Neuron (in vitro differentiated cells): Measurements from ENCODE around the gene PCDH9.
"Not testable (repeated sequence)": the region's sequence is repeated elsewhere in the genome, so short reads cannot be mapped to it uniquely, and the experiment has no call there.

Experiments used
- H2AFZ ChIP-seq: one replicate; pipeline ENCODE4 v1.6.1; 2013; ENCODE audit warnings: low read depth, mild to moderate bottlenecking, inconsistent platforms, low read length, moderate library complexity
- H3K27me3 ChIP-seq: one replicate; pipeline ENCODE4 v1.6.1; 2013; ENCODE audit warnings: low read length; ENCODE audit not compliant: insufficient read depth
- H3K36me3 ChIP-seq: one replicate; pipeline ENCODE4 v1.6.1; 2013; ENCODE audit warnings: low read length; ENCODE audit not compliant: insufficient read depth
- H3K4me1 ChIP-seq: one replicate; pipeline ENCODE4 v1.6.1; 2013; ENCODE audit warnings: low read length; ENCODE audit not compliant: insufficient read depth
- H3K4me3 ChIP-seq: 2 replicates; pipeline ENCODE4 v1.5.1; 2013; ENCODE audit warnings: mild to moderate bottlenecking, low read length, moderate library complexity
- H3K9me3 ChIP-seq: one replicate; pipeline ENCODE4 v1.6.1; 2013; ENCODE audit warnings: low read length

The PCDH9 gene

GRCh38 chr13:66312312-66313087 lies 917.6 kb downstream of the PCDH9 start:
- Histone ChIP-seq H2AFZ (no peak overlapping the region), H3K4me1 (no peaks in the 10 kb centered on the region), H3K9me3 (no peaks in the 10 kb centered on the region), H3K4me3 (no peak overlapping the region), H3K36me3 (no peaks in the 10 kb centered on the region), H3K27me3 (no peaks in the 10 kb centered on the region)

- Histone ChIP-seq H2AFZ (no peak overlapping the region), H3K27me3 (no peaks in the 10 kb centered on the region), H3K4me1 (no peaks in the 10 kb centered on the region), H3K4me3 (no peak overlapping the region), H3K36me3 (no peaks in the 10 kb centered on the region), H3K9me3 (no peaks in the 10 kb centered on the region)
These were observed 924.0 kb downstream of the PCDH9 start for GRCh38 chr13:66305961-66306617.

- Histone ChIP-seq H2AFZ (no peak overlapping the region), H3K27me3 (no peaks in the 10 kb centered on the region), H3K4me3 (no peak overlapping the region), H3K4me1 (peaks cover 2% of the 10 kb centered on the region), H3K9me3 (no peaks in the 10 kb centered on the region), H3K36me3 (no peaks in the 10 kb centered on the region)
These were observed 928.7 kb downstream of the PCDH9 start for GRCh38 chr13:66301482-66301881.

- Histone ChIP-seq H3K4me3 (no peak overlapping the region), H3K36me3 (no peaks in the 10 kb centered on the region), H3K27me3 (no peaks in the 10 kb centered on the region), H3K9me3 (no peaks in the 10 kb centered on the region), H3K4me1 (peaks cover 2% of the 10 kb centered on the region), H2AFZ (no peak overlapping the region)
These were observed 929.1 kb downstream of the PCDH9 start for GRCh38 chr13:66301006-66301405.

GRCh38 chr13:66296875-66297274 lies 933.3 kb downstream of the PCDH9 start:
- Histone ChIP-seq H3K4me3 (no peak overlapping the region), H3K9me3 (no peaks in the 10 kb centered on the region), H3K27me3 (no peaks in the 10 kb centered on the region), H3K36me3 (no peaks in the 10 kb centered on the region), H3K4me1 (peaks cover 2% of the 10 kb centered on the region), H2AFZ (no peak overlapping the region)

GRCh38 chr13:66296328-66296727 lies 933.8 kb downstream of the PCDH9 start:
- Histone ChIP-seq H3K4me1 (peaks cover 2% of the 10 kb centered on the region), H3K36me3 (no peaks in the 10 kb centered on the region), H3K27me3 (no peaks in the 10 kb centered on the region), H3K4me3 (no peak overlapping the region), H2AFZ (no peak overlapping the region), H3K9me3 (no peaks in the 10 kb centered on the region)

GRCh38 chr13:66286806-66287205 lies 943.3 kb downstream of the PCDH9 start:
- not testable (repeated sequence) for H3K9me3 ChIP-seq, H3K4me3 ChIP-seq, H2AFZ ChIP-seq, H3K4me1 ChIP-seq, H3K36me3 ChIP-seq, H3K27me3 ChIP-seq

GRCh38 chr13:66275416-66275815 lies 954.7 kb downstream of the PCDH9 start:
- no peaks in the 10 kb centered on the region for H3K36me3 ChIP-seq
- peaks cover 13% of the 10 kb centered on the region for H3K9me3 ChIP-seq
- H3K4me3 ChIP-seq = no peak overlapping the region
- H3K27me3 ChIP-seq = no peaks in the 10 kb centered on the region
- H3K4me1 ChIP-seq = peaks cover 4% of the 10 kb centered on the region
- H2AFZ ChIP-seq = no peak overlapping the region

- no peak overlapping the region for H2AFZ ChIP-seq
- peaks cover 4% of the 10 kb centered on the region for H3K4me1 ChIP-seq
- H3K36me3 ChIP-seq = no peaks in the 10 kb centered on the region
- H3K9me3 ChIP-seq = peaks cover 13% of the 10 kb centered on the region
- H3K27me3 ChIP-seq = no peaks in the 10 kb centered on the region
- no peak overlapping the region for H3K4me3 ChIP-seq
These were observed 957.1 kb downstream of the PCDH9 start for GRCh38 chr13:66273011-66273410.

GRCh38 chr13:66266761-66267160 lies 963.4 kb downstream of the PCDH9 start:
- Histone ChIP-seq H3K4me3 (no peak overlapping the region), H3K9me3 (no peaks in the 10 kb centered on the region), H2AFZ (no peak overlapping the region), H3K27me3 (no peaks in the 10 kb centered on the region), H3K4me1 (peaks cover 22% of the 10 kb centered on the region), H3K36me3 (no peaks in the 10 kb centered on the region)

GRCh38 chr13:66266348-66266747 lies 963.8 kb downstream of the PCDH9 start:
- Histone ChIP-seq H3K4me3 (no peak overlapping the region), H3K9me3 (no peaks in the 10 kb centered on the region), H3K36me3 (no peaks in the 10 kb centered on the region), H3K4me1 (peaks cover 22% of the 10 kb centered on the region), H2AFZ (no peak overlapping the region), H3K27me3 (no peaks in the 10 kb centered on the region)

GRCh38 chr13:66265371-66265770 lies 964.8 kb downstream of the PCDH9 start:
- H3K27me3 ChIP-seq = no peaks in the 10 kb centered on the region
- no peaks in the 10 kb centered on the region for H3K36me3 ChIP-seq
- H3K4me3 ChIP-seq = peak overlapping the region; percentile 36
- peak overlapping the region; percentile 42 for H2AFZ ChIP-seq
- peaks cover 22% of the 10 kb centered on the region for H3K4me1 ChIP-seq
- H3K9me3 ChIP-seq = no peaks in the 10 kb centered on the region

- Histone ChIP-seq H3K27me3 (no peaks in the 10 kb centered on the region), H3K4me3 (peak overlapping the region; percentile 36), H3K36me3 (no peaks in the 10 kb centered on the region), H3K4me1 (peaks cover 22% of the 10 kb centered on the region), H3K9me3 (no peaks in the 10 kb centered on the region), H2AFZ (peak overlapping the region; percentile 42)
These were observed 965.2 kb downstream of the PCDH9 start for GRCh38 chr13:66264971-66265370.
